GM21529 (cell line): Measurements from ENCODE around the gene ARHGAP45.
"Not testable (repeated sequence)": the region's sequence is repeated elsewhere in the genome, so short reads cannot be mapped to it uniquely, and the experiment has no call there.

ENCODE experiments used
- ATAC-seq: cut with Tn5 transposase; IDR thresholded peaks from one replicate; pipeline ENCODE4 v1.9.1; 2021; ENCODE audit not compliant: unreplicated experiment

The ARHGAP45 gene

GRCh38 chr19:1066748-1067340 is at the start of gene ARHGAP45:
ARHGAP45 (plus strand) TSS chr19:1067167; CDS start chr19:1067406, 239 bp downstream.
- no peak for ATAC-seq

GRCh38 chr19:1017906-1018305 is 49.1 kb upstream of the ARHGAP45 start:
- no peak for ATAC-seq

GRCh38 chr19:1018393-1018792 is 48.6 kb upstream of the ARHGAP45 start:
- ATAC-seq = no peak

GRCh38 chr19:1018932-1019615 is 47.9 kb upstream of the ARHGAP45 start:
- no peak for ATAC-seq

DNA sequence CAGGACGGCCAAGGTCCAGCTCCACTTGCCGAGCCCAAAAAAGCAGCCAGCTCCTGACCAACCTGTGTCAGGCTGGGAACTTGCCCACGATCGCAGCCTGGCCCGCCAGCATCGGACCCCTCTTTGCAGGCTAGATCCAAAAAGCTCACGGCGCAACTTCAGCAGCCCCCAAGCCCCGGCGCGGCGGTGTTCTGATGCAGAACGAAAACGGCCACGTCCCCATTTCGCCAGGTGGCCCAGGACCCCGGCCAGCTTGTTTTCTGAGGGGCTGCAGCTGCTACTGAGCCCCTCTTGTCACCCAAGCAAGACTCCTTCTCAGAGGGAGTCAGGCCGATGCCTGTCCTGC is 47.4 kb upstream of the ARHGAP45 start:
- no peak for ATAC-seq

DNA sequence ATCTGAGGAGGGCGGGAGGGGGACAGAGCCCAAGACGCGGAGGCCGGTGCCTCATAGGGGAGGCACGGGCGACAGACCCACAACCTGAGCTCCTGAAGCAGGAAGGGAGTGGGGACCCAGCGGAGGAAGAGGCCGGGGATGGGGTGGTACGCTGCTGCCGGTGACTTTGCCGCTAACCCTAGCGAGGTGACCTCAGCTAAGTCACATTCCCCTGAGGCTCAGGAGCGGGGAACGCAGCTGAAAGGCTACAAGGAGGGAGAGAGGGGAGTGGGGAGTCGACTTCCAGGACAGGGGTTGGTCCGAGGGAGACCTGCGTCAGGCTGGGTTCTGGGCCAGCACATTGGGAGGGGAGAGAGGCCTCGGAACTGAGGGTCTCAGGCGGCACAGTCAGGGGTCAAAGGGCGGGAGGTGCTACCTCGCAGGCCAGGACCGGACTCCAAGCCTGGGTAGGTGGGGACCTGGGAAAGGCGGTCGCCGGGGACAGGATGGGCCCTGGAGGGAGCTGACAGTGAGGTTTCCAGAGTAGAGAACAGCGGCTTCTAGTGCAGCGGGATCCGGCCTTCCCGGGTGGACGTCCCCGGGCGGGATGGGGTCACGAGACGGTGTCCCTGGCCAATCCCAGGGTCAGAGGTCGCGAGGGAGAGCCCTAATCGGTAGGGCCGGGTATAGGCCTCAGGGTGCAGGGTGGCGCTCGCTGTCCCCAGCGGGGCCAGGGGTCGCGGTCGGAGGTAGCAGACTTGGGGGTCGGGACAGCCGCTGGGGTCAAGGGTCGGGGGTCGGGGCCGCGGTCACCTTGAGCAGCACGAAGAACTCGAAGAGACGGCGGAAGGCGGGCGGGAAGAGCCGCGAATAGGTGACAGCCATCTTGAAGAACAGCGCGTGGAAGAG is 46.7 kb upstream of the ARHGAP45 start:
- no peak for ATAC-seq

- ATAC-seq = peak; percentile 60
Observed at GRCh38 chr19:1020868-1021425, 46.0 kb upstream of the ARHGAP45 start, which contains the start of gene TMEM259. TMEM259 (minus strand) TSS chr19:1021123; CDS start chr19:1020996, 127 bp downstream.

DNA sequence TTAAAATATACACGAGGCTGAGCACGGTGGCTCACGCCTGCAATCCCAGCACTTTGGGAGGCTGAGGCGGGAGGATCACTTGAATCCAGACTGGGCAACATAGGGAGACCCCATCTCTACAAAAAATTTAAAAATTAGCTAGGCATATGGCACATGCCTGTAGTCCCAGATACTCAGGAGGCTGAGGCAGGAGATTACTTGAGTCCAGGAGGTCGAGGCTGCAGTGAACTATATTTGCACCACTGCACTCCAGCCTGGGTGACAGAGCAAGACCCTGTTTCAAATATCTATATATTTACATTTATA is 43.1 kb upstream of the ARHGAP45 start:
- not testable (repeated sequence) for ATAC-seq

DNA sequence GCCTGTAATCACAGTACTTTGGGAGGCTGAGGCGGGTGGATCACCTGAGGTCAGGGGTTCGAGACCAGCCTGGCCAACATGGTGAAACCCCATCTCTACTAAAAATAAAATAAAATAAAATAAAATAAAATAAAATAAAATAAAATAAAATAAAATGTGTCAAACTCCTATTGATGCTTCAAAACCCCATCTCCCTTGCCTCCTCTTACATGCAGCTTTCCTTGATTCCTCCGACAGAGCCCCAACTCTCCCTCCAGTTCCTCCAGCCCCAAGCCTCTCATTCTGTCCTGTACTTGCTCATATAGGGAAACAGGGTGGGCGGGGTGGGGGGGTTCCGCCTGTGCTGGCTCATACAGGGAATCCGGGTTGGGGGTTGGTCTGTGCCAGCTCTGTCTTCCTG is 41.9 kb upstream of the ARHGAP45 start:
- not testable (repeated sequence) for ATAC-seq

- ATAC-seq = peak; percentile 38
Observed at GRCh38 chr19:1025960-1026782, 40.8 kb upstream of the ARHGAP45 start, which contains the start of gene CNN2. CNN2 (plus strand) TSS chr19:1026608; CDS start chr19:1026662, 54 bp downstream.

- ATAC-seq = no peak
Observed at GRCh38 chr19:1026783-1027649, 40.0 kb upstream of the ARHGAP45 start.

DNA sequence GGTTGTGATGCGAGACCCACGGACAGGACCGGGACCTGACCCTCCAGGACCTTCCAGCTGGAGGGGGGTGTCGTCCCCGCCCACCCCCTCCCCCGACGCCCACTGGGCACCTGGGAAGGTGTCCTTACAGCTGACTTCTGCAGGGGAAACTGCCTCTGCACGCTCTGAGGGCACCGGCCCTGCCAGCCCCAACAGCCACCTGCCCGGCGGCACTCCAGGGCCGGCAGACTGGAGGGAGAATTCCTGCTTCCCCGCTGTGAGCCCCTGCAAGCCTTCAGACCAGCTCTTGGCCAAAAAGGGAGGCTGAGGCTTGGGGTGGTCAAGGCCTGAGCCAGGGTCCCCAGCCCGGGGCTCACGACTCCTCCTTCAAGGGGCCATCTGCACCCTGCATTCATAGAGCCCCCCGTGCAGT is 39.3 kb upstream of the ARHGAP45 start:
- no peak for ATAC-seq

GRCh38 chr19:1028062-1028926 is 38.7 kb upstream of the ARHGAP45 start:
- ATAC-seq = peak; percentile 36

- no peak for ATAC-seq
Observed at GRCh38 chr19:1032264-1032867, 34.6 kb upstream of the ARHGAP45 start.

GRCh38 chr19:1035998-1036621 is 30.9 kb upstream of the ARHGAP45 start:
- no peak for ATAC-seq

DNA sequence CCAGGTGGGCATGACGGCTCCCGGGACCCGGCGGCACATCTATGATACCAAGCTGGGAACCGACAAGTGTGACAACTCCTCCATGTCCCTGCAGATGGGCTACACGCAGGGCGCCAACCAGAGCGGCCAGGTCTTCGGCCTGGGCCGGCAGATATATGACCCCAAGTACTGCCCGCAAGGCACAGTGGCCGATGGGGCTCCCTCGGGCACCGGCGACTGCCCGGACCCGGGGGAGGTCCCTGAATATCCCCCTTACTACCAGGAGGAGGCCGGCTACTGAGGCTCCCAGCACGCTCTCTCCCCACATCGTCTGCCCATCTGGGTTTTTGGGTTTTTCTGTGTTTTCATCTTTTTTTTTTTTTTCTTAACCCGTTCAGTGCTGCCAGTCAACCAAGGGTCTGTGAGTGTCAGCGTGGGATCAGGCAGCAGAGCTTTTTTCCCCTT is 29.3 kb upstream of the ARHGAP45 start:
- ATAC-seq = no peak

- ATAC-seq = no peak
Observed at GRCh38 chr19:1038978-1039645, 27.9 kb upstream of the ARHGAP45 start.
